ENCODE results near the gene IKZF2.
A peak's percentile ranks its signal among the peaks of the same experiment; 100 is the strongest.

Gene IKZF2

DNA sequence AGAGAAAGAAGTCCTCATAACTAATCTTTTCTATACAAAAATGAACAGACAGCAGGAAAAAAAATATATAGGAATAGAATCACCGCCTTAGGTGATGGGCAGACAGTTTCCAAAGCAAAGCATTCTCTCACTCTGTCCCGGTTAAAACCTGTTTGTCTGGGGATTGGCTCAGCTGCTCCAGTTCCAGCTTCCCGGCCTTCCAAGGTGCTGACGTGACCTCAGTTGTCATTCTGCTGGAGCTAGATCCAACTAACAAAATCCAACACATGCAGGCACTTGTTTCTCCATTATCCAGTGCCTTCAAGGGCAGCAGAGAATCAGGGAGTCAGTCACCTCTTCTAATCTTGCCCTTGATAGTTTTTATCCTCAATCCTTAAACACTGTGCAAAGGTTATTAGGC is 52.8 kb downstream of the IKZF2 start:
- DNase-seq = no peak

DNA sequence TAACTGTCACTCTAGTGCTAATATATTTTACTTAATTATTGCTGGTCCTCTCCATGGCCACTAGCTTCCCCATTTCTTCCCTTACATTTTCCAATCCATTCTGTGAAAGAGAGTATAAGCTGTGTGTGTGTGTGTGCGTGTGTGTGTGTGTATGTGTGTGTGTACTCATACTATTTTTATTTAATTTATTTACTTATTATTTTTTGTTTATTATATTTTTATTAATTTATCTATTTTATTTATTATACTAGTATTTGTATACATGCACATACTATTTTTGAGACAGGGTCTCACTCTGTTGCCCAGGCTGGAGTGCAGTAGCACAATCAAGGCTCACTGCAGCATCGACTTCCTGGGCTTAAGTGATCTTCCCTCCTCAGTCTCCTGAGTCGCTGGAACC is 59.6 kb downstream of the IKZF2 start:
- no peak for DNase-seq

DNA sequence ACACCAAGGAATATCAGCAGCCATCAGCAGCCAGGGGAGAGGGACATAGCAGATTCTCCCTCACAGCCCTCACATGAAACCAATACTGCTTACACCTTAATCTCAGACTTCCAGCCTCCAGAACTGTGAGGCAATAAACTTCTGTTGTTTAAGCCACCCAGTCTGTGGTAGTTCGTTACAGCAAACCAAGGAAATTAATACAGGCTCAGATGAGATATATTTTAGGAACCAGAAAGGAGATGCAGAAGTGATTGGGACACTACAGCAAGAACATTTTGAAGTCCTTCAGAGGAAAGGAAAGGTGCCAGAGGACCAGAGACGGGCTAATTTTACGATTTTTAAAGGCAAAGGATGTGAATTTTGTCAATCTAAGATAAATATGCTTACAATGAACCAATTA is 60.6 kb downstream of the IKZF2 start:
- DNase-seq = no peak

DNA sequence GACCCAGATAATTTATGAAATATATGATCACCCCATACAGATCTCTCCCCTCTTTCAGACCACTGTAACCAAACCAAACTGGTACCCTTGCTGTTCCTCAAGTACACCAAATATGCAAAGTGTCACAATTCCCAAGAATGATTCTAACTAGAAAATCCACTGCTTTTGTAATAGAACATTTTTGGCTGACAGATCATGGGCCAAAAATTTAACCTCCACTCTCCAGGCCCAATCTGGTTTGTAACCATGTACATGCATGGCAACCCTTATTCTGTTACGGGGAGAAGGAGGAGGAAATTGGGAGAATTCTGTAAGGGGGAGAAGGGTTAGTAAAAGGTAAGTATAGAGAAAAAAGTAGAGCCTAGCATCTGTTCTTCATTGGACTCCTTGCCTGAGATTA is 62.0 kb downstream of the IKZF2 start:
- DNase-seq = no peak

DNA sequence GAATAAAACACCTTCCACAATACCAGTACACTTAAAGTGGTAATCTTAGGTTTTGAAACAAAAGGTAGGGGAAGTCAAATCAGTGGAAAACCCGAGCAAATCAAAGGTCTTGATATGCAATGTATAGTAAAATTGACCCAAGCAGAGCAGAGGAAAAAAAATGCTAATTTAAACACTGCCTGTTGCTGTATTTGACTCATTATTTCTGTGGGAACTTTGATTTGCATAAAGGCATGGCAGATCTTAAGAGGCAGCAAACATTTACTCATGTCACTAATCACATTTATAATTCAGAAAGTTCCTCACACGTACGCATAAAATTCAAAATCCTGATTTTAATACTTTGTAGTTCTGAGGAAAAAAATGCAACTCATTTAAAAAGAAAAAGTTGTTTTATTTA is 64.4 kb downstream of the IKZF2 start:
- no peak for DNase-seq

DNA sequence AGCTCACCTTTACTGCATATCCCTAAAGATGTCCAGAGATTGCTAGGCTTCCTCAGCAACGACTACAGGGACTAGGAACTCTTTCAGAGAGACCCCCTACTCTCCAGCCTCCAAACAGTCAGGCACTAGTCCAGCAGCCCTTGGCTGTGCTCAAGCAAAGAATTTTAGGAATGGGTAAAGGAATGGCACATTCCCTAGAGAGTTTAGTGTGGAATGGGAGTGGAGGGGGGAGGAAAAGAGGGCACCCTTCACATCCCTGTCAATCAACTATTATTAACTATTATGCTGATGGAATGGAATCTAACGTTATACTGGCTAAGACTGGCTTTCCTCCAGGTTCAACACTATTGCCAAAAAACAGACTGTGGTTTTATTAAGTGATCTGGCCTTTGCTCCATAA is 64.8 kb downstream of the IKZF2 start:
- no peak for DNase-seq

DNA sequence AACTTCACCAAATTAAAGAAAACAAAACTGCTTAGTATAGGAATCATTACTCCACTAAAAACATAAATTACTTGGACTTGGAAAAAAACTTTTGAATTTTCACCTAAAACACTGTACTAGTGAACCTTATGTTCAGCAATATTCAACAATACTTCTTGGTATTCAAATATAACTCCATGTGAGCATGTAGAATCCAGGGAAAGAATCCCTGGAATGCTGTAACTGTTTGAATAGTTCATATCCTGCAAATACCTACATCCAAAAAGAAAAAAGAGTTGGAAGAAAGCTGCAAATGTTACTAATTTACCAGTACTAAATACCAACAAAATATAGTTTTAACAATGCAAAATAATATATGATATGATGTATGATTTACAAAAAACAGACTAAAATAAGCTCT is 65.4 kb downstream of the IKZF2 start:
- no peak for DNase-seq

DNA sequence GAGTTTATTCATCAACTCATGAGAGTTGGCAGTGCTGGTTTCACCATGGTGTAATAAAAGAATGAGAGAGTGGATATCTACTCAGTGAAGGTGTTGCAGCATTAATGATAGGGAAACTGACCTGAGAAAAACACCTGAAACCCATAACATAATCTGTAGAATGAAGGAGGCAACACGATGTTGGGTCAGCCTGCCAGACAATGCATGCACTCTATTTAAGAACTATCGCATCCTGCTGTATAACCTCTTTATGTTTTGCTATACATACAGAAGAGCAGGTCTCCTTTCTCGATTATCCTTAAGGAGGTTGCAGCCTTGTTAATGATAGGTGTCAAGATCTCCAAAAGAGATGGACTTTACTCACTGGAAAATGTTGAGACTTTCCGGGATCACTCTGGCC is 65.9 kb downstream of the IKZF2 start:
- no peak for DNase-seq

DNA sequence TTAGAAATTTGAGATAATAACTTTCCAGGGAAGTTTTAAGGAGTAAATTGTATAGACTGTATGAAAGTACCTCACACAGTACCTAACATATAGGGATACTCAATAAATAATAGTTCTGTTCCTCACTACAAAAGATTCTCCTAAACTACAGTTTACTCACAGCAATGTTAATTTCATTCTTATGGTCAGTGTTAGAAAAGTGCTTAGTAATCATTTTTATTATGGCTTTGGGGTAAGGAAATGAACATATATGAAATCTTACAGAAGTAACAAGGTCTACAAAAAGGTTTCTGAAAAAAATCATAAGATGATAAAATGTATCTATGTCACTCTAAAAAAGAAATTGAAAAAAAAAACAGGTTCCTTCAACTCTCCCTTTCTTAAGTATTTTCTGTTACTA is 67.2 kb downstream of the IKZF2 start:
- no peak for DNase-seq

DNA sequence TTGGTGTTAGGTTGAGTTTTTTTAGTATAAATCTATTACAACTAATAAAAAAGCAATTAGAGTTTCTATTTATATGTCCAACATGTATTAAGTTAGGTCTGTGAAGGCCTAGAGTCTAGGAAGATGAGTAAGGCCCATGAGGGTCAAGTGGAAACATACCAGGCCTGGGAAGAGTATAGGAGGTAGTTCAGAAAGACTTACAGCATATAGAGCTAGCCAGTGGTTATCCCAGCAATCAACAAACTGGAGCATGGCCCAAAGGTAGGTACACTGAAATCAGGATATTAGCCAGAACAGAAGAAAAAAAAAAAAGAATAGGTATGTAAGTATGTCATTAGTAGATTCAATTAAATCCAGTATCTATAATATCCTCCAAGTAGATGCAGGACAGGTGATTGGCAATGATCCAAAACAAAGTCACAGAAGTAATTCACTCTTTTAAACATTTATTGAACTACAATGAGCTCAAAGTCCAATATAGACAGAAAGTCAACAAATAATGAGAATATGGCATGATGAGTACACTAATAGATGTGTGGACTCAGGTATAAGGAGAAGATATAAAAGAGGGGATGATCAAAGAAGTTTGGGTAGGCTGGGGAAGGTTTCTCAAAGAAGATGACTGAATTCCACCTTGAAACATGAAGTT is 70.3 kb downstream of the IKZF2 start:
- no peak for DNase-seq

DNA sequence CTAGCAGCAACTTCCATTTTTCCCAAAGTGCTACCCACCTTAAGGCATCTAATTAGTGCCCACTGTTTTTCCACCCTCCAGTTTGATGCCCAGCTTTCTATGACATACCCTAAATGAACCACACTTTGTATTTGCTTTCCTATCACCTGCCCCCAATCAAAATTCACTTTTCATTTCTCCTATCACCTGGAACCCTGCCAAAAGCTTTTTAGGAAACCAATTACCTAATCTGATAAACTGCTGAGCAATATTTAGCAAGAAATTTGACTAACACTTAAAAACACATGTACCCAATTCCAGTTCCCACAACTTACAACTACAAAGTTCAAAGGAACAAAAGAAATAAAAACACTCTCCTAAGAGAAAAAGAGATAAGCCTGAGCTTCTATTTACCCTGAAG is 71.7 kb downstream of the IKZF2 start:
- DNase-seq = peak; percentile 31

DNA sequence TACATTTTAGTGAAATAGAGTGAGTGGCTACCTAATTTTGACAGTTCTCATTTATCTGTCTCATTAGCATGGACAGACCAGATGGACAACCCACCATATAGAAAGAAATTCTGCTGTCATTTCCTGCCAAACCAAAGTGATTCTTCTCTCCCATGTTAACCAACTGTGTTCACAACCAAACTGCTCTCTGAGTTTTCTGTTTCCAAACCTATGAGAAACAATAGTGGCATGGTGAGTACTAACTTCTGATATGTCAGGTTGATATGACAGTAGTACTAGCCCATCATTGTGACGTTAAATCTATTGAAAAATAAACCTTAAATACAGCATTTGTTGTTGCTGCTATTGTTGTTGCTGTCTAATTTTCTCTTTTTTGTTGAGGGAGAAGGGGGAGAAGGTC is 72.7 kb downstream of the IKZF2 start:
- no peak for DNase-seq

DNA sequence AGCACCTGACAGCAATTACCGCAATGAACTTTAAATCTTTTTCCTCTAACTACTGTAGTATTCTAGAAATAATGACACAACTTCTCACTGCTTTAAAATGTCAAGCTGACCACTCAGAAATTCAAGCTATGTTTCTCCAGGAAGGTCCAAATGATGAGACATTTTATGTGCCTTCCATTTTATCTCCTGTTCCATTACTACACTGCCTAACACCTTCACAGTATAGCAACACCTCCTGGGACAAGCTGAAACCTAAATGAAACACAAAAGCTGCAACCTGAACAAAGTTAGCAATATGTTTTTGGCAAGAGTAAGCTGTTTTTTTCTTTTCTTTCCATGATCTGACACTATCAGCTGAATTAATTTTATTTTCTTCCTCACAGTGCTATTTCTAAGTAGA is 81.9 kb downstream of the IKZF2 start:
- no peak for DNase-seq

DNA sequence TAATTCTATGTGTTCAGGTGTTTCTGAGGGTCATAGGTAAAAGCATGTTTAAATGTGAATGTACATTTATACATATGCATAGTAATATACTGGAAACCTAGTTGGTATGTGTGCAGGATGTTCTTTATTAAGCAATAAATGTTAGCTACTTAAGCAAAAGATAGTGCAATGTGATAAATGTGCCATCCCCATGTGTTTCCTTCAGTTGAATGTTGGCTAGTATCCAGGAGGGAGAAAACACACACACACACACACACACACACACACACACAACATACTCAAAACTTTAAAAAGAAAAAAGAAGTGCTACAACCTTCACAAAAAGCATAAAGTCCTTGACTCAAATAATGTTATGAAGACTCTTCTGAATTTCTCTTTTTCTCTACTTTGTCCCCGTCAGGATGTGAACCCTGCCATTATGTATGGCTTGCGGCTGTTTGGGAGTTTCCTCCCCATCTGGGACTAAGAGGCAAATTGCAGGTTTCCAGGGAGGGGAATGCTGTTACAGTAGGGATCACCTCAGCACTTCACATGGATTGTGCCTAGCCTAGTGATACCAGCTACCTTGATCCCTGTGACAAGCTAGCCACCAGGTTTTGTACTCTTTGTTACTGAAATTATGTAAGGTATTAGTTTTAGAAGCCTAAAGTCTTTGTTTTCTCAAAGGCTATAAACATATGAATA is 82.6 kb downstream of the IKZF2 start:
- DNase-seq = no peak

DNA sequence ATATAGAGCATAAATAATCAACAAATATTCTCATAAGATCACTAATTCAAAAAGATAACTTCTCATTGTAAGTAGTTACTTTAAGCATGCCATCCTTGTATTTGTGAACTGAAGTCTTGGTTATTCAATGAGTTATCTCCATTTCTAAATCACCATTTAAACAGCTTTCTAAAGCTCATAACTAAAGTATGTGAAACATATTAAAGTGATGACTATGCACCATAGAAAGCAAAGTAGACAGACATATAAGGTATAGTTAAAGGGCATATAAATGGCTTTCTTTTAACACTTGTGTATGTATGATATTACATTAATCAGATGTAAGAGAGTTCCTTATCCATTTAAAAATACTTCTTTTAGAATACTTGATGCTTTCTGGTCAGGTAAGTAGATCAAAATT is 83.5 kb downstream of the IKZF2 start:
- no peak for DNase-seq

DNA sequence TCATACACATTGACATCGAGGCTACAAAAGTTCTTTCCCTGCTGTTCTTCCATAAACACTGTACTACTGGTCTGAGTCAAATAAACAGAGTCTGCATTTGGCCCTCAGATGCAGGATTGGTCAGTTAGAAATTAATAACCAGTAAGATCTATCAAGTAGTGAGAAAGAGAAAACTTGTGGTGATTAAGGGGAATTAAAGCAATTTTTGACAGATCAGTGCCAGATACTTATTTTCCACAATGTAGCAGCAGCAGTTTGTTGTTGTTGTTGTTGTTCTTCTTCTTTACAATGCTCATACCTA is 85.0 kb downstream of the IKZF2 start:
- no peak for DNase-seq

DNA sequence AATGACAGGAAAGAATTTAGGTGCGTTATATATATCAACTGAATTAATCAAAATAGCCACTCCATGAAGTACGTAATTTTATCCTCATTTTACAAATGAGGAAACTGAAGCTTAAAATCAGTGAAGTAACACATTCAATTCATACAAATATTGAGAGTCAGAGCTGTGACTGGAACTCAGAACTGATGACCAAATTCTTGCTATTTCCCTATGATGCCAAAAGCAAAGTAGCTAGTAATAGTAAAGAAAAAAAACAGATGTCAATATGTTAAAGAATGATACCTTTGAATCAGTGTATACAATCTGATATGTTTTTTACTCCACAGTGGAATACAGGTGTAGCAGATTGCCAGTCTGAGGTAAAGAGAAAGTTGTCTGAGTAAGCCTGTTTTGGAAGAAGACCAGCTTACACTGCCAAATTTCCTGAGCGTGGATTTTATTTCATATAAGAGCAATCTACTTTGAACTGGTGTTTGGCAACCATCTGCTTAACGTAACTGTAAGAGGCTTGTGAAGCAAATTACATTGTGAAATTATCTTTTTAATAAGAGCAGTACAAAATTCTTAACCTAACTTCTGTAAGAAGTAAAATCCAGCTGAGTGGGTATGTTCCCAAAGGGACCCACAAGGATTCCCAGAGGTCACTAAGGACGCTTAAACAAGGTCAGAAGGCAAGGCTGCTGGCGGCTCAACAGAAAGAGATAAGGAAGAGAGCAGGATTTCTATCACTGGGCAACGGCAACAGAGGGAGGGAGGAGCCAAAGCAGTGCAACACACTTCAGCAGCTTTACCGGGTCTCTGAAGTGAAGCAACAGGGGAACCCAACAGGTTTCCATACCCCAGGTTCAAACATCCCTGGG is 85.6 kb downstream of the IKZF2 start:
- peak; percentile 65 for DNase-seq

DNA sequence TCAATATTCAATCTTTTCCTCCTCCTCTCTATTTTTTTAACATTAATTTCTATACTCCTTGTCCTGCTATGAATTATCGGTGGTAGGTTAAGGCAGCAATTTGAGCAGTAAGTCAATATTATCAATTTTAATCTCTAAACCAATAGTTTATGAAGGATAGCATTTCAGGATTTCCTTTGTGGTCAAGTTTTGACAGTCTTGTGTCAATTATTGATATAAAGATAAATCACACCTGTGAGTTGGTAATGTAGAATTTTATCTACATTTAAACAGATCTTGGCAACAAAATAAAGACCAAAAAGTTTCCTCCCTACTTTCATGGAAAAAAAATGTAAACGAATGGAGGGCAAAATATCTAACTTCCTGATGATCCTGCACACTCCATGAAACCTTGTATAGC is 87.3 kb downstream of the IKZF2 start:
- DNase-seq = no peak

DNA sequence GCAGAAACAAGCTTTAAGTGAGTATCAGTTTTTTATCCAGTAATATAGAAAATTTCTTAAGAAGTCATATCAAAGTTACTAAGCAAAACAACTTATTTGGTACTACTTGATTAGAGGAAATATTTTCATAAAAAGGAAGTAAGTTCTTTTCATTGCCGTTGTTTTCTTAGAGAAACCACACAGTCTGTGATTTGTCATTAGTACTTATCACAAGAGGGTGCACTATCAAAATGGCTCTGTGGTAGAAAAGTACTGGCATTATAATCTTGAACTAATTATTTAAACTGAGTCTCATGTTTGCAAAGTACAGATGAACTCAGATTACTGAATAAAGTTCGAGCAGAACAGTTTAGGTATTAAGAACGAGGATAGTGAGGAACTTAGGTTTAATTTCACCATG is 93.4 kb downstream of the IKZF2 start:
- peak; percentile 16 for DNase-seq

DNA sequence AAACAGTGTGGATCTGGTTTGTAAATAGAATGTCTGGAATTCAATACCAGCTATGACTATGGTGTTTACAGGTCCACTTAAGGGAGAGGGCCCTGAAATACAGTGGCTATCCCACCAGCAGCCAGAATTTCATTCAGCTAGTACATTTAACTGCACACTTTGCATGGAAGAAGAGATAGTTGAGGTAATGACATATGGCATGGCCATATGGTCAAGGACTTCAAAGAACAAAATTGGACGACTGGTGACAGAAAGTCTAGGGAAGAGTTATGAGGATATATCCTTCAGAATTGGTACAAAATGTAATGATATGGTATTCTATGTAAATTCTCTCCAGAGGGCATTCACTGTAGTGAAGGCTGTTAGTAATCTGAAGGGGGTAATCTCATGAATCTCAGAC is 105.0 kb downstream of the IKZF2 start:
- DNase-seq = no peak

DNA sequence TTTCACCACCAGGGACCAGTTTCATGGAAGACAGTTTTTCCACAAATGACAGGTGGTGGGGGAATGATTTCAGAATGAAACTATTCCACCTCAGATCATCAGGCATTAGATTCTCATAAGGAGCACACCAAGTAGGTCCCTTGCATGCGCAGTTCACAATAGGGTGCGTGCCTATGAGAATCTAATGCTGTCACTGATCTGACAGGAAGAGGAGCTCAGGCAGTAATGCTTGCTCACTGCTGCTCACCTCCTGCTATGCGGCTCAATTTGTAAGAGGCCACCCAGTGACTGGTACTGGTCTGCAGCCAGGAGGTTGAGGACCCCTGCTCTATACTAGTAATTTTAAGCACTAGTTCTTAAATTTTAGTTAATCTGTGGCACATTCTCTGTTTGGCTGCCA is 107.8 kb downstream of the IKZF2 start:
- DNase-seq = no peak

DNA sequence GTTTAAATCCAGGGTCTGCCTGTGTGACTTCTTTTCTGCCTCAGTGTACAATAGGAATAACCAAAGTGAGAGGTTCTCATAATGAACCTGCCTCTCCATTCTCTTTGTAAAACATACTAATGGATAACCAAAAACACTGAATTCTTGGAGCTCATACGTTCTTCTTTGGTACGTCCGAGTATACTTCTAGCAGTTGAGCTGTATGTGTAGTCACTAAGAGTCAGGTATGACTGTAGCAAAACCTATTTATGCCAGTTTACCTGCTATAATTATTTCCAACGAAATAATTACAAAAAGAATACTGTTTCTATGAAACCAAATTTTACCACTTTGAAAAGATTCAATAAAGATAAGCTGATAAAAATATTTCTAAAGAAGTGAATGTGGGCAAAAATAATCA is 109.2 kb downstream of the IKZF2 start:
- DNase-seq = no peak

DNA sequence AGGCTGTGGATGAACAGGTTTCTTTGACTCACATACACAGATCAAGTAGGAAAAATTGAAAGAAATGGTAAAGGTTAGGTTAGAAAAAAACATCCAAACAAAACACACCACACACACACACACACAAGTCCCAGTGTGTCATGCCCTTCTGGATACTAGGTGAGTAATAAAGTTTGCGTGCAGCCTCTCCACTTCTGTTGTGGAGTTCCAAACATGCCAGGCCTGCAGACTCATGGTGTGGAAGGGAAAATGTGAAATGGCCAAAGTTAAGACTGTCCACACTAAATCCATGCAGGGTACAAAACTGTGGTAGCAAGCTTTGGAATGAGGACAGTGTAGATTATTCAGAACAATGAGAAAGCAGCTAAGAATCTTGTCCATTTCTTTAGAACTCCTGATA is 114.6 kb downstream of the IKZF2 start:
- DNase-seq = no peak

DNA sequence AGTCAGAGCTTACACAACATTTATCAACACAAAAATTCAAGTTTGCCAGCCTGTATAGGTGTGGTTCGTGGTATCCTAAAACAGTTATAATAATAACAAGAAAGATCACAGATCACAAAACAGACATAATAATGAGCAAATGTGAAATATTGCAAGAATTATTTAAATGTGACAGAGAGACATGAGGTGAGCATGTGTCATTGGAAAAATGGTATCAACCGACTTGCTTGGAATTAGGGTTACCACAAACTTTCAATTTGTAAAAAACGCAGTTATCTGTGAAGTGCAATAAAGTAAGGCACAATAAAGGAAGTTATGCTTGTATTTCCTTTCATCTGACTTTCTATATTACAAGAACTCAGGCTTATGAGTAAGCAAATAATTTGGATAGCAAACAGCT is 116.8 kb downstream of the IKZF2 start:
- DNase-seq = peak; percentile 42

DNA sequence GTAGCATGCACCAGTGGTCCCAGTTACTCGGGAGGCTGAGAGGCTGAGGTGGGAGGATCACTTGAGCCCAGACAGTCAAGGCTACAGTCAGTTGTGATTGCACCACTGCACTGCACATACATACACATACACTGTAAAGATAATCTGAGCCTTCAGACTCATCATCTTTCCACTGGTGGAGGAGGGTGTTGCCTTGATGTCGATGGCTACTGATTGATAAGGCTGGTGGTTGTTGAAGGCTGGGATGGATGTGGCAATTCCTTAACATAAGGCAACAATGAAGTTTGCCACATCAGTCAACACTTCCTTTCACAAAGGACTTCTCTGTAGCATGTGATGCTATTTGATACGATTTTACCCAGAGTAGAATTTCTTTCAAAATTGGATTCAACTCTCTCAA is 118.8 kb downstream of the IKZF2 start:
- peak; percentile 56 for DNase-seq

Data from OCI-M1 (cell line).